Measurements from ENCODE around the gene RUNX3. TPM values are rescaled to one million over a fixed set of nuclear protein-coding genes. Genes with fewer than 3 reads are reported as not detected.

The RUNX3 gene
- polyA plus RNA-seq, 1 donor (not counting 4 experiments of a cell fraction or from before 2014, with no cell fraction given): not detected

- Histone ChIP-seq H3K4me1 (ENCODE audit: control insufficient read depth, extremely low read depth, insufficient read depth, low read length) (peaks cover 2% of the 10 kb centered on the region), H3K4me3 (ENCODE audit: control insufficient read depth in 2 of 3, extremely low read depth in 1 of 3, insufficient read depth in 2 of 3, low read depth in 1 of 3, low read length in 3 of 3) (no peak overlapping the region), H3K27ac (ENCODE audit: control insufficient read depth, insufficient read depth, low read length) (no peak overlapping the region), H3K9me3 (ENCODE audit: control insufficient read depth, low read depth, low read length) (no peaks in the 10 kb centered on the region), H3K36me3 (ENCODE audit: control insufficient read depth in 2 of 2, extremely low read depth in 1 of 2, insufficient read depth in 2 of 2, low read length in 2 of 2) (no peaks in the 10 kb centered on the region), H4K20me1 (ENCODE audit: control insufficient read depth, extremely low read depth, insufficient read depth, low read length) (no peaks in the 10 kb centered on the region), H3K4me2 (ENCODE audit: control insufficient read depth, extremely low read depth, insufficient read depth, low read depth, low read length) (no peak overlapping the region), H2AFZ (ENCODE audit: control insufficient read depth, low read length) (no peak overlapping the region), H3K79me2 (ENCODE audit: control insufficient read depth, insufficient read depth, low read length) (no peaks in the 10 kb centered on the region), H3K9ac (ENCODE audit: control insufficient read depth, extremely low read depth, insufficient read depth, low read length) (no peak overlapping the region), H3K27me3 (ENCODE audit: control insufficient read depth, extremely low read depth, insufficient read depth, low read length) (peaks cover 16% of the 10 kb centered on the region), H3K9me1 (ENCODE audit: control insufficient read depth, extremely low read depth, insufficient read depth, low read length) (no peaks in the 10 kb centered on the region)
- no peak for FAIRE-seq
- no peak for DNase-seq (ENCODE audit: low read depth, low spot score)
- dilution Hi-C loops (cut with MboI; ENCODE audit: extremely low pct_ligation_motif_present, low sequenced_read_pairs): no loop called here
- TF ChIP-seq CTCF (optimal IDR thresholded peaks at IDR 0.05 in 1 of 3, IDR thresholded peaks at IDR 0.05 in 1 of 3, conservative IDR thresholded peaks at IDR 0.05 in 1 of 3; ENCODE audit: extremely low read depth in 1 of 3, insufficient read depth in 2 of 3, low read length in 3 of 3) (no peak), EZH2 (IDR thresholded peaks at IDR 0.05; ENCODE audit: low read length) (no peak)
Observed at GRCh38 chr1:24862775-24863483, 67.1 kb downstream of the RUNX3 start.

- dilution Hi-C loops (cut with MboI; ENCODE audit: extremely low pct_ligation_motif_present, low sequenced_read_pairs): no loop called here
- H4K20me1 ChIP-seq (ENCODE audit: control insufficient read depth, extremely low read depth, insufficient read depth, low read length): no peaks in the 10 kb centered on the region
- peaks cover 2% of the 10 kb centered on the region for H3K4me1 ChIP-seq (ENCODE audit: control insufficient read depth, extremely low read depth, insufficient read depth, low read length)
- FAIRE-seq (no peak), DNase-seq (ENCODE audit: low read depth, low spot score) (no peak)
- H3K4me2 ChIP-seq (ENCODE audit: control insufficient read depth, extremely low read depth, insufficient read depth, low read depth, low read length): peak overlapping the region; percentile 18
- H3K36me3 ChIP-seq (ENCODE audit: control insufficient read depth in 2 of 2, extremely low read depth in 1 of 2, insufficient read depth in 2 of 2, low read length in 2 of 2): no peaks in the 10 kb centered on the region
- no peaks in the 10 kb centered on the region for H3K9me3 ChIP-seq (ENCODE audit: control insufficient read depth, low read depth, low read length)
- no peak overlapping the region for H3K9ac ChIP-seq (ENCODE audit: control insufficient read depth, extremely low read depth, insufficient read depth, low read length)
- H3K4me3 ChIP-seq (ENCODE audit: control insufficient read depth in 2 of 3, extremely low read depth in 1 of 3, insufficient read depth in 2 of 3, low read depth in 1 of 3, low read length in 3 of 3): no peak overlapping the region
- H3K9me1 ChIP-seq (ENCODE audit: control insufficient read depth, extremely low read depth, insufficient read depth, low read length): no peaks in the 10 kb centered on the region
- no peak overlapping the region for H3K27ac ChIP-seq (ENCODE audit: control insufficient read depth, insufficient read depth, low read length)
- H2AFZ ChIP-seq (ENCODE audit: control insufficient read depth, low read length): peak overlapping the region; percentile 77
- peaks cover 18% of the 10 kb centered on the region for H3K27me3 ChIP-seq (ENCODE audit: control insufficient read depth, extremely low read depth, insufficient read depth, low read length)
- no peaks in the 10 kb centered on the region for H3K79me2 ChIP-seq (ENCODE audit: control insufficient read depth, insufficient read depth, low read length)
- peak in 2 of 3 experiments; percentile 13 to 24 for TF ChIP-seq CTCF (optimal IDR thresholded peaks at IDR 0.05 in 1 of 3, IDR thresholded peaks at IDR 0.05 in 1 of 3, conservative IDR thresholded peaks at IDR 0.05 in 1 of 3; ENCODE audit: extremely low read depth in 1 of 3, insufficient read depth in 2 of 3, low read length in 3 of 3)
- TF ChIP-seq EZH2 (IDR thresholded peaks at IDR 0.05; ENCODE audit: low read length): no peak
Observed at GRCh38 chr1:24861821-24862727, 68.0 kb downstream of the RUNX3 start.

Data from keratinocyte (primary cell).